Ureter (tissue), 1 donor: ENCODE data around the gene CA12. TPM values are rescaled to one million over a fixed set of nuclear protein-coding genes. Genes with fewer than 3 reads are reported as not detected.
"Not testable (repeated sequence)": the region's sequence is repeated elsewhere in the genome, so short reads cannot be mapped to it uniquely, and the experiment has no call there.

Experiments
- DNase-seq: peaks from one replicate; pipeline ENCODE4 v3.0.0-alpha.2; 2020; ENCODE audit warnings: low spot score
- total RNA-seq: library from RNA; stranded (reverse); gene quantifications from one replicate; pipeline ENCODE4 v1.2.4, GENCODE V29; 2023
- donor health status: DM: yes; HTN: yes; CAD: no.

Gene CA12
- total RNA-seq: 114 TPM

DNA sequence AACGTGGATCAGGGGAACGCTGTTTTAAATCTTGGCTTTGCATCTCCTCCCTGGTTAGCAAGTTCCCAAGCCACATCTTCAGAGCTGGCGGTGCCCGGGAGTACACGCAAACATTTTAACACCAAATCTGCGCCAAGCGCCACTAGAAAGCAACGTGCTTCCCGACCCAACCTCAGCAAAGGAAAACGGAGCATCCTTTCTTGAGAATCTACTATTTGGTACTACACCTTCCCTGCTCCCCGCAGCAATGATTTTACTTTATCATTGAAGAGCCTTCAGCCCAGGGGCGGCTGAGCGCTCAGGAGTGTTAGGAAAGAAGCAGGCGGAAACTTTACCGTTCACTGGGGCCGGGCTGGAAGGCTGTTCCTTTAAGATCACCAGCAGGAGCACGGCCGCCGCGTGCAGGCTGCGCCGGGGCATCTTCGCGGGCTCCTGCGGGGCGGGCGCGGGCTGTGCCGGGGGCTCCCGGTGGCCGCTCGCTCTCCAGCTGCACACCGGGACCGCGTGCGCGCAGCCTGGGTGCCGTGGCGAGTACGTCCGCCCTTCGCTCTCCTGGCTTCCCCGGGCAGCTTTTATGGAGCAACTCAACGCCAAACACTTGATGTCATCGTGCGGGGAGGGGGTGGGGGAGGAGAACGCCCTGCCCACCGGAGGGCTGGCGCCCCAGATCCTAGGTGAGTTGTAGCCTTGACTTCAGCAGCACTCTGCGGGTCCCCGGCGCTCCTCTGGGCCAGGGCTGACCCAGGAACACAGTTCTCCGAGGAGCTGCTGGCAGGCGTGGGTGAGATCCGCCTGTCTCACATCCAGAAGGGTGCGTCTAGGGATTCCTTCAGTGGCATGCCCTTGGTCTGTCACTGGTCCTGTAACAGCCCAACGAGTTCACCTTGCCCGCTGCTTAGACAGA, at the start of gene CA12:
CA12 (minus strand) TSS at position 546 of the 904 bp plus-strand sequence; CDS start at position 420, 126 bp downstream.
- peak; percentile 62 for DNase-seq

GRCh38 chr15:63430766-63431451, 49.3 kb upstream of the CA12 start:
- no peak for DNase-seq

- DNase-seq: no peak
Observed at GRCh38 chr15:63426552-63426951, 44.9 kb upstream of the CA12 start.

GRCh38 chr15:63425426-63425985, 43.9 kb upstream of the CA12 start:
- no peak for DNase-seq

GRCh38 chr15:63422891-63423590, 41.4 kb upstream of the CA12 start:
- no peak for DNase-seq

- no peak for DNase-seq
Observed at GRCh38 chr15:63421433-63421832, 39.8 kb upstream of the CA12 start.

DNA sequence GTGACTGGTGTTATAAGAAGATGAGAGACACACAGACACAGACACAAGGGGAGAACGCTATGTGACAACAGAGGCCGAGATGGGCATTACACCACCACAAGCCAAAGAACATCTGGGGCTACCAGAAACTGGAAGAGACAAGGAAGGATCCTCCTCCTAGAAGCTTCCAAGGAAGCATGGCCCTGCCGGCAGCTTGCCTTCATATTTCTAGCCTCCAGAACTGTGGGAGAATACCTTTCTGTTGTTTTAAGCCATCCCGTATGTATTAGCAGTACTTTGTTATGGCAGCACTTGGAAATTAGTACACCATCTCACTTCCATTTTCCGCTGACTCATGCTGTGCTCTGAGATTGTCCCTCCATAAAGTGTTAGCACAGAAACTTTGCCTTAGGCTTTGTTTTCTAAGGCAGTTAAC, 38.7 kb upstream of the CA12 start:
- no peak for DNase-seq

DNA sequence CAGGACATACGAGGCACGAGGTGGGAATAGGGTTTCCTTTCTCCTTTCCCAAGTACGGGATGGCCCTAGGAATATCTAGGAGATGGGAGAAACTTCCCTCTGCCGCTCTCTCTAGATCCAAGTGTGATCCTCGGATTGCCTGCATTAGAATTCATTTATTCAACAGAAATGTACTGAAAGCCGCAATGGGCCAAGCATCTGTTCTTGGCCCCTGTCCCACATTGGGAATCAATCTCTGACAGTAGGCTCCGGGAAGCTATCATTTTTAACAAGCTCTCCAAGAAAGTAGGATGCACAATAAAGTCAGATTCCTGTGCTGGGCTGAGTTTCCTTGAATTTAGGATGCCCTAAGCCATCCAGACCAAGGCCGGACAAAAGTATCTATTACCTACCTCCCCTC, 37.2 kb upstream of the CA12 start:
- DNase-seq: no peak

- DNase-seq: no peak
Observed at GRCh38 chr15:63417721-63418120, 36.1 kb upstream of the CA12 start.

- not testable (repeated sequence) for DNase-seq
Observed at GRCh38 chr15:63417274-63417673, 35.6 kb upstream of the CA12 start.

DNA sequence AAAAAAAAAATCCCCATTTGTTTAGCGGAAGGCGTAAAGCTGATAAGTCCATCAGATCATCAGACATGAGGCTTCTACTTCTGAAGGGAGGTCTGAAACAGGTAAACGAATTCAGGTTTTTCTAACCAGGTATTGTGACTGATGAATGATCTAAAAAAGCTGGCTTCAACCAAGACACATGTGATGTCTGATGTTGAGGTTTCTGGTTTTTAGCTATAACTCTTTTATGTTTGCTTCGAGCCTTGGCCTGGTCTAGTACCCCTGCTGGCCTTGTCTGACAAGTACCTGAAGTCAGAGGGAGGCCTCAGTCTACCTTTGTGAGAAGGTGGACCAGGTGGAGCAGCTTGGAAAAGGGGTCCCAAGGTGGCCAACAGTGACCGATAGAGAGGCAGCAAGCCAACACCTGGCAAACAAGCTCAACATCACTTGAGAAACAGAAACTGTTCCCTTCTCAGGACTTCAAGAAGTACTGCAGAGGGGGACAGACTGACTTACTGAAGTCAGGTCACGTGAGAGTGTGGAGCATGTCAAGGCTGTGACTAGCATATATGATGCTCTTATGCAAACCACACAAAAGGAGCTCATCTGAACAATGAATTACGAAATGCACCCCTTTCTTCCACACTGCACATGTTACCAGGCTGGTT, 33.0 kb upstream of the CA12 start:
- no peak for DNase-seq

GRCh38 chr15:63412551-63412950, 30.9 kb upstream of the CA12 start:
- no peak for DNase-seq

DNA sequence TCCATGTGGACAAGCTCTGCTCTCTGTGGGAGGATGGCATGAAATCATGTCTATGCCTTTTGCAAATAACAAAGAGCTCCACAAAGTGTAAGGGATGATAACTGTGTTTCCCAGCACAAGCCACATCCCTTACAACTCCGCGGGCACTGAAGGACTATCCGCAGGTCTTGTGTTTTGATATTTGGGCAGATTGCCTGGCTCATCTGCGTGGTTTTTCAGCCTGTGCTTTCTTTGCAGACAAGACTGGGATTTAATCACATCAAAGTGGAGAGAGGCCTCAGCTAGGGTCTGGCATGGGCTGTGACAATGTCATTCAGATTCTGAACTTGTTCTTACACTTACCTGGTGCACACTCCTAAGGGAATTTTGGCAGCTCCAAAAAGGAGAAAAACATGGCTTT, 30.2 kb upstream of the CA12 start:
- DNase-seq: no peak

DNA sequence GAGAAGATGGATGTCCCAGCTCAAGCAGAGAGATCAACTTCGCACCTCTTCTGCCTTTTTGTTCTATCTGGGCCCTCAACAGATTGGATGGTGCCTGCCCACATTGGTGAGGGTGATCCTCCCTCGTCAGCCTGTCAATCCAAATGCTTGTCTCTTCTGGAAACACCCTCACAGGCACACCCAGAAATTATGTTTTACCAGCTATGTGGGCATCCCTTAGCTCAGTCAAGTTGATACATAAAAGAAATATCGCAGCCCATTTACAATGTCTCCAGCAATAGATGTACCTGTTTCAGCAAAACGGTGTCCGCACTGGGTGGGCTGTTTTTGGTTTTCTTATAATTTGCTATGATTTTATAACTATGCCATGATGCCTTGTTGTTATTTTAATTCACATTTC, 27.5 kb upstream of the CA12 start:
- no peak for DNase-seq

DNA sequence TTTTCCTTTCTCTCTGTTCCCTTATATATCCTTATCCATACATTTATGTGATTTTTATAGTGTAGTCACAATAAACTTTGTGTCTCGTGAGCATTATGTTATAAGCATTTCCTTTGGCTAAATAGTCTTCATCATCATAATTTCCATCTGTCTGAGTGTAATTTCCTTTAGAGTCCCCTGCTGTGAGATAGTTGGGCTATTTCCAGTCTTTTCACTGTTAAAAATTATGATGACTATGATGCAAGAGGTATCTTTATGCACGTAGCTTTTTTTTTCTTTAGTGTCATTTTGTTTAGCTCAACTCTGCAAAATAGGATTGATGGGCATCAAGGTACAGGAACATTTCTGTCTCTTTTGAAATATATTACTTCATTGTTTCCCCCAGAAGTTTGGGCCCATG, 26.9 kb upstream of the CA12 start:
- no peak for DNase-seq

GRCh38 chr15:63407612-63408011, 26.0 kb upstream of the CA12 start:
- no peak for DNase-seq

DNA sequence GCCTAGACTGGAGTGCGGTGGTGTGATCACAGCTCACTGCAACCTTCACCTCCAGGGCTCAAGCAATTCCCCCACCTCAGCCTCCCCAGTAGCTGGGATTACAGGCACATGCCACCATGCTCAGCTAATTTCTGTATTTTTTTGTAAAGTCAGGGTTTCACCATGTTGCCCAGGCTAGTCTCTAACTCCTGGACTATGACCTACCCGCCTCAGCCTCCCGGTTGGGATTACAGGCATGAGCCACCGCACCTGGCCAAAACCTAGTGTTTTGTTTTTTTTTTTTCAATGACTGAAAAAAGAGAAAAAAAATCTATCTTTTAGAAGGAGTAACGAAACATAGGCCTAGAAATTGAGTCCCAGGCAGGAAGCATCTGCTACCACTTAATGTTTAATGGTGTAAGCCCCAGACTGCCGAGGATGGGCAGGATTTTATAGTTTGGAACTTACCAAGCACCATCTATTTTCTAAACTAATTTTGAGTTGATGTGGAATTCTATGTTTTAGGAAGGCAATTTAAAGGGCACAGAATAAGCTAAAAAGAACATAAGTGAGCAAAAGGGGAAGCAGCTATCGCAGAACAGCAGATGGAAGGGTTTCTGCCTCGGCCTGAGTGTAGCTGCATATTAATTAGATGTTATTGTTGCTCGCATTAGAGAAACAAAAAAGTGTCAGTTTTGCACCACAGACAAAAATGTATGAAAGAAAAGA, 24.2 kb upstream of the CA12 start:
- DNase-seq: no peak

- no peak for DNase-seq
Observed at GRCh38 chr15:63405159-63405558, 23.5 kb upstream of the CA12 start.

GRCh38 chr15:63403254-63403945, 21.8 kb upstream of the CA12 start:
- DNase-seq: no peak

DNA sequence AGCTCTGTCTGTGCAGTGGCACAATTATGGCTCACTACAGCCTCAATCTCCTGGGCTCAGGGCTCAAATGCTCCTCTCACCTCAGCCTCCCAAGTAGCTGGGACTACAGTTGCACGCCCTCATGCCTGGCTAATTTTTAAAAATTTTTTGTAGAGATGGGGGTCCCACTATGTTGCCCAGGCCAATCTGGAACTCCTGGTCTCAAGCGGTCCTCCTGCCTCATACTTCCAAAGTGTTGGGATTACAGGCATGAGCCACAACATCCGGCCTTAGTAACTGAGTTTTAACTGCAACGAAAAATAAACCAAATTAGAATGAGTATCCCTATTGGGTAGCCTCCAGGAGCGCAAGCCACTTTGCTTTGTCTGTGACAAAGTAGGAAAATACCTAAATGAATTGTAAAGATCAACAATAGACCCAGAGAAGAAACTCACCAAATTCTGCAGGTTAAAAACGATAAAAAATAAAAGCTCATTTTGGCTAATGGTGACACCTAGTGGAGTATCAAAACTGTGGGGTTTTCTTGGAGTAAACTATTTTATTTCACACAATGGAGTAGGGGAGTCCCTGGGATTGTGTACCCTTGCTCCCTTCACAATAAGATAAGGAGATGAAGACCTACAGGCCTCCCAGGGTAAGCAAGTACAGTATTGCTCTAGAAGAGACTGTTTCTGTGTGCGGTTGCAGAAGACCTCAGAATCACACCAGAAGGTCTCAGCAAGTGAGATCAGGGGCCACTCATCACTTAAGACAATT, 21.0 kb upstream of the CA12 start:
- no peak for DNase-seq
